NT2/D1 (cell line): ENCODE measurements around the gene LCE4A.

Experiments
- DNase-seq: peaks from one replicate; pipeline ENCODE4 v3.0.0-alpha.2; 2011; ENCODE audit warnings: low read depth, low spot score
- H3K27me3 ChIP-seq: 2 replicates; pipeline ENCODE4 v1.6.0; 2011; ENCODE audit warnings: mild to moderate bottlenecking; ENCODE audit not compliant: insufficient read length, insufficient read depth
- H3K36me3 ChIP-seq: 2 replicates; pipeline ENCODE4 v1.6.1; 2011; ENCODE audit warnings: mild to moderate bottlenecking, low read length, mixed read lengths; ENCODE audit not compliant: insufficient read depth, insufficient read length
- H3K4me1 ChIP-seq: 2 replicates; pipeline ENCODE4 v1.5.1; 2011; ENCODE audit not compliant: insufficient read depth, insufficient read length
- H3K4me3 ChIP-seq: 2 replicates; pipeline ENCODE4 v1.5.1; 2011; ENCODE audit warnings: low read depth; ENCODE audit not compliant: insufficient read length
- H3K9ac ChIP-seq: 2 replicates; pipeline ENCODE4 v1.6.0; 2011; ENCODE audit warnings: low read depth; ENCODE audit not compliant: insufficient read length
- H3K9me3 ChIP-seq: 2 replicates; pipeline ENCODE4 v1.5.1; 2011; ENCODE audit warnings: mild to moderate bottlenecking, low read length; ENCODE audit not compliant: insufficient read depth
- SUZ12 ChIP-seq: IDR thresholded peaks from 2 replicates; pipeline ENCODE4 v1.6.1; 2011; ENCODE audit not compliant: insufficient read length, insufficient read depth; ENCODE audit errors: extremely low read depth
- YY1 ChIP-seq: IDR thresholded peaks from 2 replicates; pipeline ENCODE4 v1.6.1; 2011; ENCODE audit not compliant: insufficient read length, insufficient read depth
- ZNF274 ChIP-seq: IDR thresholded peaks from 2 replicates; pipeline ENCODE4 v1.6.1; 2011; ENCODE audit warnings: mild to moderate bottlenecking, low read depth, low read length

The LCE4A gene

GRCh38 chr1:152745765-152746444 lies 37.9 kb downstream of the LCE4A start:
- Histone ChIP-seq H3K9me3 (no peaks in the 10 kb centered on the region), H3K9ac (no peak overlapping the region), H3K36me3 (no peaks in the 10 kb centered on the region), H3K4me1 (no peaks in the 10 kb centered on the region), H3K4me3 (no peak overlapping the region), H3K27me3 (no peaks in the 10 kb centered on the region)
- TF ChIP-seq SUZ12 (no peak), YY1 (no peak), ZNF274 (no peak)
- DNase-seq = no peak

GRCh38 chr1:152747831-152748230 lies 39.9 kb downstream of the LCE4A start:
- H3K4me3 ChIP-seq = no peak overlapping the region
- no peak for TF ChIP-seq ZNF274
- H3K4me1 ChIP-seq = no peaks in the 10 kb centered on the region
- H3K27me3 ChIP-seq = no peaks in the 10 kb centered on the region
- no peak for DNase-seq
- H3K9me3 ChIP-seq = no peaks in the 10 kb centered on the region
- H3K9ac ChIP-seq = no peak overlapping the region
- no peaks in the 10 kb centered on the region for H3K36me3 ChIP-seq

DNA sequence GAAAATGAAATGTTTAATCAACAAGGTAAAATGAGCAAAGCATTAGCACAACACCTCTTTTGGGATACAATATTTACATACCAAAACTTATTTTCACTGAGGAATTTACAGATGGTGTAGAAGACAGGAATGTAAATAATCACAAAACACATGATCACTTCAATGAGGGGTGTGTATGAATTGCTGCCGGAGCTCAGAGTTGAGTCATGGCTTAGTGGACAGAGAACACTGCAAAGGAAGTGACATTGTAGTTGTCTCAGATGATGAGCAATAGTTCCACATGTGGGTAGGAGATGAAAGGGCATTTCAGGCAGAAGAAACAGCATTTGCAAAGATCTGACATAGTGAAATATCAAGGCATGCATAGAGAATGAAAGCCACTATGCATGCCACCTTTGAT lies 44.3 kb downstream of the LCE4A start:
- H3K9ac ChIP-seq = no peak overlapping the region
- H3K9me3 ChIP-seq = no peaks in the 10 kb centered on the region
- no peak for TF ChIP-seq SUZ12
- TF ChIP-seq ZNF274 = no peak
- TF ChIP-seq YY1 = no peak
- no peaks in the 10 kb centered on the region for H3K36me3 ChIP-seq
- no peaks in the 10 kb centered on the region for H3K4me1 ChIP-seq
- no peaks in the 10 kb centered on the region for H3K27me3 ChIP-seq
- no peak for DNase-seq
- H3K4me3 ChIP-seq = no peak overlapping the region

DNA sequence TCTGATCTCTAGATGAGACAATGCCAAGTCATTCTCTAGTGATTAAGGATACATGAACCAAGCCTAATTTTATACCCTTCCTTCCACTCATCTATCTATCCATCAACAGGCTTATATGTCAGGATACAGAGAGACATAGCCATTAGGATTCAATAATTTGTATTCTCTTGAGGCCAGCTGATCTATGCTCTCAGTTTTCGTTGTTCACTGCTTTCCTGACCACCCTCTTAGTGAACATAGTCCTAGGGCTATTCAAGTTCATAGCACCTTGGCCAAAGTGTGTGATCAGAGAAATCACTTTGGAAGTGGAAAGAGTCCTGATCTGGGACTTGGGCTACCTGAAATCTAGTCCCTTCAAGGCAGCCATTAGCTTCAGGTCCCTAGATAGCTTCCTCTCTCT lies 45.6 kb downstream of the LCE4A start:
- no peak for TF ChIP-seq YY1
- no peak for TF ChIP-seq ZNF274
- TF ChIP-seq SUZ12 = no peak
- DNase-seq = no peak
- no peaks in the 10 kb centered on the region for H3K9me3 ChIP-seq
- H3K4me3 ChIP-seq = no peak overlapping the region
- no peaks in the 10 kb centered on the region for H3K27me3 ChIP-seq
- no peaks in the 10 kb centered on the region for H3K36me3 ChIP-seq
- H3K9ac ChIP-seq = no peak overlapping the region
- H3K4me1 ChIP-seq = no peaks in the 10 kb centered on the region

DNA sequence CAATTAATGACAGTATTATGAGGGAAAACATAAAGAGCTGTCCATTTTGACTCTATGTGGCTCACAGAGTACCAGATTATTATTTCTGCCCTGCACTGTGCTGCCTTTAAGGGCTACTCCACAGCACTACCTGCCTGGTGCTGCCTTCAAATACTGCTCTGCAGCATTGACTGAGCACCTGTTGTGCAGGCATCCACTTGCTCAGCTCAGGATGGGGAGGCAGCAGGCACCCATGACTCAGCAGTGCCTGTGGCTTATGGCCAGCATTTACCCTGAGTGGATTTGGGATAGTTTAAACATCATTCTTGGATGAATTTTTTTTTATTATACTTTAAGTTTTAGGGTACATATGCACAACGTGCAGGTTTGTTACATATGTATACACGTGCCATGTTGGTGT lies 48.9 kb downstream of the LCE4A start:
- no peaks in the 10 kb centered on the region for H3K36me3 ChIP-seq
- H3K27me3 ChIP-seq = no peaks in the 10 kb centered on the region
- no peak for DNase-seq
- H3K9me3 ChIP-seq = no peaks in the 10 kb centered on the region
- no peak for TF ChIP-seq ZNF274
- no peak for TF ChIP-seq YY1
- no peak overlapping the region for H3K9ac ChIP-seq
- no peaks in the 10 kb centered on the region for H3K4me1 ChIP-seq
- H3K4me3 ChIP-seq = no peak overlapping the region

DNA sequence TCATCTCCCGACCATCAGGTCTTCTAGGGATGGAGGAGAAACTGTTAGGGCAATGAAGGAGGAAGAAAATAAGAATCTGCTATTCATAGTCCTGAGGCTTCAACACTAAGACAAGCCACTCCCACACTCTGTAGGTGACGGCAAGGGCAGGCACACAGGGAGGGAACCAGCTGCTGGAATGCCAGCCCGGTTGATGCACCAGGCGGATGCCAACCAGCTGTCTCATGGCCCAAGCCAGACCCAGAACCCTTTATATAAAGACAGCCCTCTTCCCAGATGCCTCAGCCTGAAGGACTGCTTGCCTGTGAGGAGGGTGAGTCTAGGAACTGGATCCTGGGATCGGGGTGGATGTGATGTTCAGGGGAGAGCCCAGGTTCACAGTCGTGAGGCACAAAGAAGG lies 49.8 kb downstream of the LCE4A start, which contains the start of gene KPRP:
Gene KPRP, plus strand, starts transcription at position 279 of the 400 bp plus-strand sequence. CDS start 1,564 bp downstream, outside the sequence.
- Histone ChIP-seq H3K27me3 (no peaks in the 10 kb centered on the region), H3K4me1 (no peaks in the 10 kb centered on the region), H3K36me3 (no peaks in the 10 kb centered on the region), H3K4me3 (no peak within 1 kb of the TSS), H3K9ac (no peak within 1 kb of the TSS), H3K9me3 (no peaks in the 10 kb centered on the region)
- DNase-seq = no peak
- TF ChIP-seq YY1 (no peak), SUZ12 (no peak), ZNF274 (no peak)

- H3K36me3 ChIP-seq = no peaks in the 10 kb centered on the region
- no peaks in the 10 kb centered on the region for H3K9me3 ChIP-seq
Measured at GRCh38 chr1:152758636-152759035, 50.7 kb downstream of the LCE4A start.

More at GRCh38 chr1:152758636-152759035, 50.7 kb downstream of the LCE4A start:
- Histone ChIP-seq H3K9ac (no peak overlapping the region), H3K4me3 (no peak overlapping the region), H3K4me1 (no peaks in the 10 kb centered on the region), H3K27me3 (no peaks in the 10 kb centered on the region)
- TF ChIP-seq SUZ12 (no peak), YY1 (no peak), ZNF274 (no peak)
- no peak for DNase-seq
